ENCODE measurements around the gene FGF1.

The FGF1 gene

GRCh38 chr5:142619815-142620214, 66.1 kb downstream of the FGF1 start:
- H3K4me3 ChIP-seq (ENCODE audit: low read length): no peak overlapping the region
- no peak for TF ChIP-seq CTCF (IDR thresholded peaks at IDR 0.05; ENCODE audit: insufficient read depth, low read depth, low read length, missing control alignments)
- no peak for DNase-seq (ENCODE audit: low read depth)

GRCh38 chr5:142618130-142618523, 67.8 kb downstream of the FGF1 start:
- DNase-seq (ENCODE audit: low read depth): peak; percentile 54
- no peak for TF ChIP-seq CTCF (IDR thresholded peaks at IDR 0.05; ENCODE audit: insufficient read depth, low read depth, low read length, missing control alignments)
- no peak overlapping the region for H3K4me3 ChIP-seq (ENCODE audit: low read length)

GRCh38 chr5:142617416-142618129, 68.3 kb downstream of the FGF1 start:
- H3K4me3 ChIP-seq (ENCODE audit: low read length): no peak overlapping the region
- no peak for TF ChIP-seq CTCF (IDR thresholded peaks at IDR 0.05; ENCODE audit: insufficient read depth, low read depth, low read length, missing control alignments)
- no peak for DNase-seq (ENCODE audit: low read depth)

- no peak for DNase-seq (ENCODE audit: low read depth)
- TF ChIP-seq CTCF (IDR thresholded peaks at IDR 0.05; ENCODE audit: insufficient read depth, low read depth, low read length, missing control alignments): no peak
- H3K4me3 ChIP-seq (ENCODE audit: low read length): no peak overlapping the region
Observed at GRCh38 chr5:142615948-142616347, 69.9 kb downstream of the FGF1 start.

GRCh38 chr5:142614054-142614453, 71.8 kb downstream of the FGF1 start:
- no peak for TF ChIP-seq CTCF (IDR thresholded peaks at IDR 0.05; ENCODE audit: insufficient read depth, low read depth, low read length, missing control alignments)
- peak; percentile 38 for DNase-seq (ENCODE audit: low read depth)
- no peak overlapping the region for H3K4me3 ChIP-seq (ENCODE audit: low read length)

GRCh38 chr5:142613271-142613671, 72.6 kb downstream of the FGF1 start:
- peak; percentile 63 for DNase-seq (ENCODE audit: low read depth)
- H3K4me3 ChIP-seq (ENCODE audit: low read length): no peak overlapping the region
- TF ChIP-seq CTCF (IDR thresholded peaks at IDR 0.05; ENCODE audit: insufficient read depth, low read depth, low read length, missing control alignments): no peak

Data from epithelial cell of esophagus (primary cell).